SK-N-SH (cell line): Measurements from ENCODE around the gene MBLAC1.

ENCODE experiments used
- EP300 ChIP-seq, 2 experiments: IDR thresholded peaks; 2 replicates each; pipeline versions ENCODE4 v1.4.0 to v1.6.1; 2012; ENCODE audit warnings: borderline replicate concordance in 1 of 2, low read depth in 1 of 2, low read length in 1 of 2
- TF ChIP-seq, protein P1 (sequence below): IDR thresholded peaks from 2 replicates; pipeline ENCODE4; 2012
- TF ChIP-seq, protein P2 (sequence below): fragments of 200-600 bp; sonication (generic); IDR thresholded peaks from 2 replicates; pipeline ENCODE4 v1.6.1; 2017; ENCODE audit warnings: antibody characterized with exemption, mild to moderate bottlenecking, moderate library complexity

- TF ChIP-seq, protein P1, sequence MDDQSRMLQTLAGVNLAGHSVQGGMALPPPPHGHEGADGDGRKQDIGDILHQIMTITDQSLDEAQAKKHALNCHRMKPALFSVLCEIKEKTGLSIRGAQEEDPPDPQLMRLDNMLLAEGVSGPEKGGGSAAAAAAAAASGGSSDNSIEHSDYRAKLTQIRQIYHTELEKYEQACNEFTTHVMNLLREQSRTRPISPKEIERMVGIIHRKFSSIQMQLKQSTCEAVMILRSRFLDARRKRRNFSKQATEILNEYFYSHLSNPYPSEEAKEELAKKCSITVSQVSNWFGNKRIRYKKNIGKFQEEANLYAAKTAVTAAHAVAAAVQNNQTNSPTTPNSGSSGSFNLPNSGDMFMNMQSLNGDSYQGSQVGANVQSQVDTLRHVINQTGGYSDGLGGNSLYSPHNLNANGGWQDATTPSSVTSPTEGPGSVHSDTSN: no peak
- TF ChIP-seq, protein P2, sequence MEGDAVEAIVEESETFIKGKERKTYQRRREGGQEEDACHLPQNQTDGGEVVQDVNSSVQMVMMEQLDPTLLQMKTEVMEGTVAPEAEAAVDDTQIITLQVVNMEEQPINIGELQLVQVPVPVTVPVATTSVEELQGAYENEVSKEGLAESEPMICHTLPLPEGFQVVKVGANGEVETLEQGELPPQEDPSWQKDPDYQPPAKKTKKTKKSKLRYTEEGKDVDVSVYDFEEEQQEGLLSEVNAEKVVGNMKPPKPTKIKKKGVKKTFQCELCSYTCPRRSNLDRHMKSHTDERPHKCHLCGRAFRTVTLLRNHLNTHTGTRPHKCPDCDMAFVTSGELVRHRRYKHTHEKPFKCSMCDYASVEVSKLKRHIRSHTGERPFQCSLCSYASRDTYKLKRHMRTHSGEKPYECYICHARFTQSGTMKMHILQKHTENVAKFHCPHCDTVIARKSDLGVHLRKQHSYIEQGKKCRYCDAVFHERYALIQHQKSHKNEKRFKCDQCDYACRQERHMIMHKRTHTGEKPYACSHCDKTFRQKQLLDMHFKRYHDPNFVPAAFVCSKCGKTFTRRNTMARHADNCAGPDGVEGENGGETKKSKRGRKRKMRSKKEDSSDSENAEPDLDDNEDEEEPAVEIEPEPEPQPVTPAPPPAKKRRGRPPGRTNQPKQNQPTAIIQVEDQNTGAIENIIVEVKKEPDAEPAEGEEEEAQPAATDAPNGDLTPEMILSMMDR: no peak
- TF ChIP-seq EP300 (IDR thresholded peaks at IDR 0.05; ENCODE audit: borderline replicate concordance in 1 of 2, low read depth in 1 of 2, low read length in 1 of 2): no peak
These were observed 1.3 kb downstream of the MBLAC1 start for GRCh38 chr7:100127866-100128636.
